Measurements from ENCODE around the gene MATCAP1.

MATCAP1 gene

GRCh38 chr16:67174706-67175231 is 9.0 kb downstream of the MATCAP1 start:
- no peak for DNase-seq (ENCODE audit: extremely low read depth in 1 of 2, low read depth in 1 of 2)

DNA sequence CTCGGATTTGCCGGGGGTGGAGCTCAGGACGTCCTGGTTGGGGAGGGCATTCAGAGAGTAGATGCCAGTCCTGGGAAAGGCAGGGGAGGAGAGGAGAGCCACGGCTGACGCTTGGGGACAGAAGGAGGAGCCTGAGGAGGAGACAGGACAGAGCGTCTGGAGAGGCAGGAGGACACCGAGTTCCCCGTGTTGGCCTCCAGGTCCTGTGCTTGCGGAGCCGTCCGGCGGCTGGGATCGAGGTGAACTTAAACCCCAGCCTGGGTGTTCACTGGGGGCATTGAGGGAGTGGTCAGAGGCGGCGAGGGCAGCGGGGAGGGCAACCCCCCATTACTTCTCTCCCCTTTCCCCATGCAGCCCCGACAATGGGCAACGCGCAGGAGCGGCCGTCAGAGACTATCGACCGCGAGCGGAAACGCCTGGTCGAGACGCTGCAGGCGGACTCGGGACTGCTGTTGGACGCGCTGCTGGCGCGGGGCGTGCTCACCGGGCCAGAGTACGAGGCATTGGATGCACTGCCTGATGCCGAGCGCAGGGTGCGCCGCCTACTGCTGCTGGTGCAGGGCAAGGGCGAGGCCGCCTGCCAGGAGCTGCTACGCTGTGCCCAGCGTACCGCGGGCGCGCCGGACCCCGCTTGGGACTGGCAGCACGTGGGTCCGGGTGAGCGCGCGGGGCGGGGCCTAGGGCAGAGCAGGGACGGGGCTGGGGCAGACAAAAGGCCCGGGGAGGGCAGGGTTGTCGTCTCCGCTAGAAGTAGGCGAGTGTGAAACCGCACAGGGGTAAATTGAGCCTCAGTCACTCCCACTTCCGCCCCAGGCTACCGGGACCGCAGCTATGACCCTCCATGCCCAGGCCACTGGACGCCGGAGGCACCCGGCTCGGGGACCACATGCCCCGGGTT is 9.7 kb downstream of the MATCAP1 start:
- DNase-seq (ENCODE audit: extremely low read depth in 1 of 2, low read depth in 1 of 2) = peak; percentile 13 to 48

DNA sequence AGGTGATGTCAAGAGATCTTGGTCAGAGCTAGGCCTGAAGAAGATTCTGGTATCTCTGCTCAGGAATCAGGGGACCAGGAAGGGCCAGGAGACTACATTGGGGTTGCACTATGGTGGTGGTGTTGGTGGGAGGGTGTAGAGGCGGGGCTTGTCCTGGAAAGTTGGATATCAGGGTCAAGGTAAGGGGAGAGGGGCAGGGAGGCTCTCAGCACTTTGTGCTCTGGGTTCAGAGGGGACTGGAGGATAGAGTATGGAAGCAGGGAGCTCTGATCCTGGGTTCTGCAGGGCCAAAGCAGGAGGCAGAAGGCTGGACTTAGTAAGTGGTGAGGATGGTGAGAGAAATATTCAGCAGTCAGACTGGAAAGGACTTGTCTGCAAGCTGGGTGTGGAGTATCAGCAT is 10.4 kb downstream of the MATCAP1 start:
- no peak for DNase-seq (ENCODE audit: extremely low read depth in 1 of 2, low read depth in 1 of 2)

GRCh38 chr16:67170949-67171649 is 12.7 kb downstream of the MATCAP1 start:
- no peak for DNase-seq (ENCODE audit: extremely low read depth in 1 of 2, low read depth in 1 of 2)

- no peak for DNase-seq (ENCODE audit: extremely low read depth in 1 of 2, low read depth in 1 of 2)
Observed at GRCh38 chr16:67170168-67170948, 13.4 kb downstream of the MATCAP1 start, which contains the start of gene NOL3. TSS of gene NOL3 (plus strand) at chr16:67170538.

GRCh38 chr16:67169642-67170167 is 14.1 kb downstream of the MATCAP1 start:
- DNase-seq (ENCODE audit: extremely low read depth in 1 of 2, low read depth in 1 of 2) = no peak

GRCh38 chr16:67169011-67169451 is 14.7 kb downstream of the MATCAP1 start:
- DNase-seq (ENCODE audit: extremely low read depth in 1 of 2, low read depth in 1 of 2) = no peak

GRCh38 chr16:67167588-67167987 is 16.2 kb downstream of the MATCAP1 start:
- DNase-seq (ENCODE audit: extremely low read depth in 1 of 2, low read depth in 1 of 2) = no peak

DNA sequence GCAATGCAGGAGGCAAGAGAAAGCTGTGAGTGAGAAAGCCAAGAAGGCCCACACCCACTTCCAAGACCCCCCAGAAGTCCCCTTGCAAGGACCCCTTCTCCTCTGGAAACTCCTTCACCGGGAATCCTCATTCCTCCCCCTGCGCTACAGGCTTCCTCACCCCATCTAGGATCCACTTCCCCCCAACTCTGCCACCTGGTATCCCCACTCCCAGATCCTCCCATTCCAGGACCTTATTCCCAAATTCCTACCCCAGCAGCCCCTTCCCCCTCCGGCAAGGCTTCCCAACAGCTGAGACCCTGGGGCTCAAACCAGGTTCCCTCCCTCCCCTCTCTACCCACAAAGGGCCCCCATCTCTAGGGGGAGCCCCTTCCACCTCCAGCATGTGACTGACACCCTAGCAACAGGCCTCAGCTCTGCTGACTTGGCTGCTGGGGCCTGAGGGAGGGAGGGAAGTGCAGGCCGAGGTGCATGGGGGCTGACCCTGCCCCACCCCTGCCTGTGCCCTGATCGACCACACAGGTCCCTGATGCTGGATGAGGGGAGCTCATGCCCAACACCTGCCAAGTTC is 17.1 kb downstream of the MATCAP1 start:
- no peak for DNase-seq (ENCODE audit: extremely low read depth in 1 of 2, low read depth in 1 of 2)

GRCh38 chr16:67166110-67166547 is 17.6 kb downstream of the MATCAP1 start:
- no peak for DNase-seq (ENCODE audit: extremely low read depth in 1 of 2, low read depth in 1 of 2)

GRCh38 chr16:67165121-67166078 is 18.4 kb downstream of the MATCAP1 start:
- no peak for DNase-seq (ENCODE audit: extremely low read depth in 1 of 2, low read depth in 1 of 2)

- no peak for DNase-seq (ENCODE audit: extremely low read depth in 1 of 2, low read depth in 1 of 2)
Observed at GRCh38 chr16:67164599-67165061, 19.1 kb downstream of the MATCAP1 start, which contains the start of gene HSF4. TSS of gene HSF4 (plus strand) at chr16:67164745. CDS start at chr16:67164812, 67 bp downstream.

- no peak for DNase-seq (ENCODE audit: extremely low read depth in 1 of 2, low read depth in 1 of 2)
Observed at GRCh38 chr16:67163999-67164558, 19.7 kb downstream of the MATCAP1 start.

DNA sequence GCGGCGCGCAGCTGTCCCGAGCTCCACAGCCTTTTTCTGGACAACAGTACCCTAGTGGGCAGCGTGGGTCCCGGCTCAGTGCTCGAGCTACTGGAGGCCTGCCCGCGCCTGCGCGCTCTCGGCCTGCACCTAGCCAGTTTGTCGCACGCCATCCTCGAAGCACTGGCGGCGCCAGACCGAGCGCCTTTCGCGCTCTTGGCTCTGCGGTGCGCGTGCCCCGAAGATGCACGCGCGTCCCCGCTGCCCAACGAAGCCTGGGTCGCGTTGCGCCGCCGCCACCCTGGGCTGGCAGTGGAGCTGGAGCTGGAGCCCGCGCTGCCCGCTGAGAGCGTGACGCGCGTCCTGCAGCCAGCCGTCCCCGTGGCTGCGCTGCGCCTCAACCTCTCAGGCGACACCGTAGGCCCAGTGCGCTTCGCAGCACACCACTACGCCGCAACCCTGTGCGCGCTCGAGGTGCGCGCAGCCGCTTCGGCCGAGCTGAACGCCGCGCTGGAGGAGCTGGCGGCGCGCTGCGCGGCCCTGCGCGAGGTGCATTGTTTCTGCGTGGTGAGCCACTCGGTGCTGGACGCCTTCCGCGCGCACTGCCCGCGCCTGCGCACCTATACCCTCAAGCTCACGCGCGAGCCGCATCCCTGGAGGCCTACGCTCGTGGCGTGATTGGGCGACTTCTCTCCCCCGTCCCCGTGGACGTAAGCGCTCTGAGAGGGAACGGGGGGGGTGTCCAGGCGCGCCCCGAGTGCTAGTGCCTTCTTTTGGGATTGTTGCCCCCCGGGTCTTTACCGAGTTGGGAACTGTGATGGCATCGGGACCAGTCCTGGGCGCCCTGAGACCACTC is 20.4 kb downstream of the MATCAP1 start:
- DNase-seq (ENCODE audit: extremely low read depth in 1 of 2, low read depth in 1 of 2) = no peak

DNA sequence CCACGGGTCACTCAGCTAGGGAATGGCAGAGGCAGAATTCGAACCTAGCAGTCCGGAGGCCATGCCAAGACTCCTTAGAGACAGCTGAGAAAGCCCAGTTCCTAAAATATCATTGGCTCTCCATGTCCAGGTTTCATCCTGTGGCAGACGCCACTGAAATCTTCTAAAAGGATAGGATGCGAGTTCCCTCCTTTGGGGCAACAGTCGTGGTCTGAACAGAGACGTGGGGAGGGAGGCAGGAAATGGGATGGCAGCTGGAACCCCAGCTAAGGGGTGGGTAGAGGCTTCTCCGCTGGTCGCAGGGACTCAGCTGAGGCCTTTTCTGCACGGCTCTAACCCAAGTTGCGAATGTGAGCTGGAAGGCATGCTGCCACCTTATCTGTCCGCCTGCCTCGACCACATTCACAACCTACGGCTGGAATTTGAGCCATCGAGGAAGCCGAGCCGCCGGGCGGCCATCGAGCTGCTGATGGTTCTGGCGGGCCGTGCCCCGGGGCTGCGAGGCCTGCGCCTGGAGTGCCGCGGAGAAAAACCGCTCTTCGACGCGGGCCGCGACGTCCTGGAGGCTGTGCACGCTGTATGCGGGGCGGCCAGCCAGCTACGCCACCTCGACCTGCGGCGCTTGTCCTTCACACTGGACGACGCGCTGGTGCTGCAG is 21.1 kb downstream of the MATCAP1 start:
- no peak for DNase-seq (ENCODE audit: extremely low read depth in 1 of 2, low read depth in 1 of 2)

DNA sequence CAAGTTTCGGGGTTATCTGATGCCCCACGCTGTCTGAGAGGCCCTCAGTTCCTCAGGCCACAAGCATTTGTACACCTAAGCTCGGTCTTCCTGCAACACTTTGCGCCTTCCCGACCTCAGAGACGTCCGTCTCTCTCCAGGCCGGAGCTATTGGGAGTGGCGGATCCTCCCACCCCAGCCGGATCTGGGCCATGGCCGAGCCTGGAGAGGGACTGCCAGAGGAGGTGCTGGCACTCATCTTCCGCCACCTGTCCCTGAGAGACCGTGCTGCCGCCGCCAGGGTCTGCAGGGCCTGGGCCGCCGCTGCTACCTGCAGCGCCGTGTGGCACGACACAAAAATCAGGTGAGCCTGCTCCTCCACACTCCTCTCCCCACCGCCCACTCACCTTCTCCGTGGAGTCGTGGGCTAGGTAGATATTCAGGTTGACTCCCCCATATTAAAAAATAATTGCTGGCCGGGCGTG is 22.1 kb downstream of the MATCAP1 start:
- no peak for DNase-seq (ENCODE audit: extremely low read depth in 1 of 2, low read depth in 1 of 2)
